ENCODE measurements around the gene FUT1. TPM values are rescaled to one million over a fixed set of nuclear protein-coding genes. Genes with fewer than 3 reads are reported as not detected.

The FUT1 gene
- total and polyA plus RNA-seq, 9 of the 15 experiments (the other 6 are each of a cell fraction or from before 2014, with no cell fraction given): 2.3 to 18.5 (median 8.8) TPM

DNA sequence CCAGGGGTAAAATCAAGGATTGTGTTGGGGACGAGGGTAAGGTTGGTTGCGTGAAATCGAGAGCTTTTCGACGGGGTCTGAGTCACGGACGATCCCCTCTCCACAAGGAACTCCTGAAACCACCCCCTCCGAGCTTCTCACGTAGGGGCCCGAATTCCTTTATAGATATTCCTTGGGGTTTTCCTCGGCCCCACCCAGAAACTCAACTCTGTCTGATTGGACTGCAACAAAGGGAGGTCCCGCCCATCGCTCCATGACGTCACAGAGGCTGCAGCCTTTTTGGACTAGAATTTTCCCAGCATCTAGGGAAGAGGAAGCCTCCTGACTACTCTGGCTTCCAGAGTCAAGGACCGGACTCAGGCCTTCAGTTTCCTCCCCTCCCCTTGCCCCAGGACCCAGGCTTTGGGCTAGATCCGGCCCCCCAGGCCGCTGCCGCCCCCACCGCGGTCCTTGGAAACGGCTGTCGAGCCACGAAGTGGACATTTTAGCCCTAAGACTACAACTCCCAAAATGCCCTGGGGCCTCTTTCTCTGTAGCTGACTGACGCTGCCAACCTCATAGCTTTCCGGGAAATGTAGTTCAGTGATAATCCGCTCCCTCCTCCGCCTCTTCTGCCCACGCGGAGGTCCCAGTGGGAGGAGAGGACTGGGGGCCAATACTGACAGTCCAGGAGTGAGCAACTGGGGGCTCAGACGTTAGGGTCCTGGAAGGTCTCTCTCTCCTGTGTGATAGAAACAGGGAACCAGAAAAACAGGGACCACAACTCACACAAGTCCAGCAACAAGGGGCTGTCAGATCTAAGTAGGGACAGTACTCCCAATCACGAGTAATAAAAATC lies 5.5 kb downstream of the FUT1 start, which contains the start of gene IZUMO1 (continued):
- TF ChIP-seq ZNF318 (IDR thresholded peaks at IDR 0.05; ENCODE audit: borderline replicate concordance in 1 of 2, low read depth in 1 of 2) (no peak), ZNF79 (CRISPR knock-in tag; IDR thresholded peaks at IDR 0.05; ENCODE audit: low read depth) (no peak), EP300 (IDR thresholded peaks at IDR 0.05; ENCODE audit: low read length) (no peak), SMARCA5 (IDR thresholded peaks at IDR 0.05) (no peak), BCL6 (CRISPR knock-in tag; IDR thresholded peaks at IDR 0.05) (no peak), RBM25 (IDR thresholded peaks at IDR 0.05; ENCODE audit: low read depth, low read length, severe bottlenecking) (no peak), TFAM (CRISPR knock-in tag; conservative IDR thresholded peaks at IDR 0.05) (no peak), FOXJ3 (CRISPR knock-in tag; IDR thresholded peaks at IDR 0.05) (no peak), ZNF24 (IDR thresholded peaks at IDR 0.05) (no peak), IFI16 (CRISPR knock-in tag; IDR thresholded peaks at IDR 0.05) (no peak), DDX20 (tag; IDR thresholded peaks at IDR 0.05; ENCODE audit: low read depth) (no peak), KDM5B (IDR thresholded peaks at IDR 0.05; ENCODE audit: insufficient replicate concordance, low read depth, low read length) (no peak), ZNF175 (CRISPR knock-in tag; IDR thresholded peaks at IDR 0.05; ENCODE audit: low read depth) (peak; percentile 71; the same call in 1 of the 2 replicates), SPI1 (IDR thresholded peaks at IDR 0.05; ENCODE audit: borderline replicate concordance, low read depth, low read length) (no peak), DACH1 (IDR thresholded peaks at IDR 0.05; ENCODE audit: partially characterized antibody) (no peak), FOXA3 (CRISPR knock-in tag; conservative IDR thresholded peaks at IDR 0.05 in 1 of 2, IDR thresholded peaks at IDR 0.05 in 1 of 2) (no peak), ZBTB34 (CRISPR knock-in tag; IDR thresholded peaks at IDR 0.05) (no peak), ZNF830 (CRISPR knock-in tag; IDR thresholded peaks at IDR 0.05) (no peak), ZNF644 (tag; IDR thresholded peaks at IDR 0.05; ENCODE audit: low read depth) (peak; percentile 87), NFIC (IDR thresholded peaks at IDR 0.05) (no peak)

Measured in K562 (cell line).